CD4-positive, alpha-beta T cell treated with Interleukin-17A for 1 hour (primary cell): ENCODE measurements around the gene HBP1.
"Not testable (repeated sequence)": the region's sequence is repeated elsewhere in the genome, so short reads cannot be mapped to it uniquely, and the experiment has no call there.

ENCODE experiments used
- DNase-seq: peaks from one replicate; pipeline ENCODE4 v3.0.0-alpha.2; 2020

HBP1 gene

GRCh38 chr7:107155726-107156125, 13.1 kb upstream of the HBP1 start:
- DNase-seq = not testable (repeated sequence)

GRCh38 chr7:107157091-107157490, 11.7 kb upstream of the HBP1 start:
- no peak for DNase-seq

- no peak for DNase-seq
Measured at GRCh38 chr7:107158028-107158427, 10.8 kb upstream of the HBP1 start.

GRCh38 chr7:107160389-107160788, 8.4 kb upstream of the HBP1 start:
- DNase-seq = no peak

GRCh38 chr7:107161415-107161814, 7.4 kb upstream of the HBP1 start:
- no peak for DNase-seq

- DNase-seq = no peak
Measured at GRCh38 chr7:107162475-107162874, 6.3 kb upstream of the HBP1 start.

GRCh38 chr7:107164092-107164491, 4.7 kb upstream of the HBP1 start:
- no peak for DNase-seq

GRCh38 chr7:107165341-107165740, 3.5 kb upstream of the HBP1 start:
- DNase-seq = no peak

GRCh38 chr7:107166736-107167426, 1.9 kb upstream of the HBP1 start:
- no peak for DNase-seq

GRCh38 chr7:107167483-107168232, 1.1 kb upstream of the HBP1 start:
- peak; percentile 79 for DNase-seq

- DNase-seq = peak; percentile 91
Measured at GRCh38 chr7:107169120-107170050, 582 bp downstream of the HBP1 start.

- no peak for DNase-seq
Measured at GRCh38 chr7:107170051-107170915, 1.5 kb downstream of the HBP1 start.

- no peak for DNase-seq
Measured at GRCh38 chr7:107171496-107171895, 2.7 kb downstream of the HBP1 start.

GRCh38 chr7:107172276-107173032, 3.7 kb downstream of the HBP1 start:
- no peak for DNase-seq

GRCh38 chr7:107173191-107173590, 4.4 kb downstream of the HBP1 start:
- DNase-seq = no peak

- no peak for DNase-seq
Measured at GRCh38 chr7:107173691-107174406, 5.0 kb downstream of the HBP1 start.

GRCh38 chr7:107179326-107180164, 10.7 kb downstream of the HBP1 start:
- DNase-seq = no peak

GRCh38 chr7:107180378-107180777, 11.6 kb downstream of the HBP1 start:
- peak; percentile 29 for DNase-seq

- no peak for DNase-seq
Measured at GRCh38 chr7:107181172-107181571, 12.4 kb downstream of the HBP1 start.

- no peak for DNase-seq
Measured at GRCh38 chr7:107185716-107186115, 16.9 kb downstream of the HBP1 start.
